Middle frontal gyrus (tissue), 1 donor: Measurements from ENCODE around the gene LARP1B.
"Not testable (repeated sequence)": the region's sequence is repeated elsewhere in the genome, so short reads cannot be mapped to it uniquely, and the experiment has no call there.

Experiments
- DNase-seq: peaks from one replicate; pipeline ENCODE4 v3.0.0-alpha.2; 2015; ENCODE audit warnings: low spot score; ENCODE audit errors: extremely low spot score

LARP1B gene

GRCh38 chr4:128221586-128221985 lies 160.5 kb downstream of the LARP1B start:
- no peak for DNase-seq

- no peak for DNase-seq
Observed at GRCh38 chr4:128225148-128225547, 164.0 kb downstream of the LARP1B start.

GRCh38 chr4:128227991-128228571 lies 167.0 kb downstream of the LARP1B start:
- DNase-seq, result no peak

GRCh38 chr4:128228845-128229795 lies 168.0 kb downstream of the LARP1B start:
- DNase-seq, result no peak

- DNase-seq, result no peak
Observed at GRCh38 chr4:128232719-128233118, 171.6 kb downstream of the LARP1B start.

- DNase-seq, result no peak
Observed at GRCh38 chr4:128234836-128235235, 173.7 kb downstream of the LARP1B start.

GRCh38 chr4:128241019-128241418 lies 179.9 kb downstream of the LARP1B start:
- no peak for DNase-seq

- no peak for DNase-seq
Observed at GRCh38 chr4:128241425-128241913, 180.4 kb downstream of the LARP1B start.

GRCh38 chr4:128241981-128242380 lies 180.9 kb downstream of the LARP1B start:
- no peak for DNase-seq

- no peak for DNase-seq
Observed at GRCh38 chr4:128242601-128243000, 181.5 kb downstream of the LARP1B start.

GRCh38 chr4:128244379-128244778 lies 183.3 kb downstream of the LARP1B start:
- DNase-seq, result no peak

GRCh38 chr4:128245391-128245790 lies 184.3 kb downstream of the LARP1B start:
- DNase-seq, result not testable (repeated sequence)

- DNase-seq, result no peak
Observed at GRCh38 chr4:128247906-128248305, 186.8 kb downstream of the LARP1B start.

- DNase-seq, result no peak
Observed at GRCh38 chr4:128249787-128250668, 188.9 kb downstream of the LARP1B start.

- DNase-seq, result no peak
Observed at GRCh38 chr4:128255906-128256305, 194.8 kb downstream of the LARP1B start.

GRCh38 chr4:128256539-128256938 lies 195.4 kb downstream of the LARP1B start:
- DNase-seq, result no peak

- not testable (repeated sequence) for DNase-seq
Observed at GRCh38 chr4:128258166-128258565, 197.1 kb downstream of the LARP1B start.

- DNase-seq, result not testable (repeated sequence)
Observed at GRCh38 chr4:128259889-128260288, 198.8 kb downstream of the LARP1B start.
